Esophagus muscularis mucosa (tissue), 3 donors: ENCODE measurements around the gene SCFD2.
"Not testable (repeated sequence)": the region's sequence is repeated elsewhere in the genome, so short reads cannot be mapped to it uniquely, and the experiment has no call there.

Experiments used
- CTCF ChIP-seq, 3 experiments: fragments of 200-600 bp in 2 of 3; fragments of 450-650 bp in 1 of 3; sonication (generic) in 2 of 3; IDR thresholded peaks; one replicate each; pipeline ENCODE4 v1.5.1; 2017 to 2019; ENCODE audit warnings: antibody characterized with exemption in 3 of 3, mild to moderate bottlenecking in 2 of 3, moderate library complexity in 1 of 3
- POLR2A ChIP-seq: fragments of 450-650 bp; IDR thresholded peaks from one replicate; pipeline ENCODE4 v1.6.1; 2017; ENCODE audit warnings: antibody characterized with exemption, moderate library complexity, mild to moderate bottlenecking, low read depth

GRCh38 chr4:52834641-52835456, 531.0 kb downstream of the SCFD2 start:
- TF ChIP-seq CTCF (IDR thresholded peaks at IDR 0.05); POLR2A: not testable (repeated sequence)
